ENCODE data around the gene ZNF335.

GRCh38 chr20:45998337-45998736 lies 26.3 kb upstream of the ZNF335 start:
- TF ChIP-seq, protein P1, sequence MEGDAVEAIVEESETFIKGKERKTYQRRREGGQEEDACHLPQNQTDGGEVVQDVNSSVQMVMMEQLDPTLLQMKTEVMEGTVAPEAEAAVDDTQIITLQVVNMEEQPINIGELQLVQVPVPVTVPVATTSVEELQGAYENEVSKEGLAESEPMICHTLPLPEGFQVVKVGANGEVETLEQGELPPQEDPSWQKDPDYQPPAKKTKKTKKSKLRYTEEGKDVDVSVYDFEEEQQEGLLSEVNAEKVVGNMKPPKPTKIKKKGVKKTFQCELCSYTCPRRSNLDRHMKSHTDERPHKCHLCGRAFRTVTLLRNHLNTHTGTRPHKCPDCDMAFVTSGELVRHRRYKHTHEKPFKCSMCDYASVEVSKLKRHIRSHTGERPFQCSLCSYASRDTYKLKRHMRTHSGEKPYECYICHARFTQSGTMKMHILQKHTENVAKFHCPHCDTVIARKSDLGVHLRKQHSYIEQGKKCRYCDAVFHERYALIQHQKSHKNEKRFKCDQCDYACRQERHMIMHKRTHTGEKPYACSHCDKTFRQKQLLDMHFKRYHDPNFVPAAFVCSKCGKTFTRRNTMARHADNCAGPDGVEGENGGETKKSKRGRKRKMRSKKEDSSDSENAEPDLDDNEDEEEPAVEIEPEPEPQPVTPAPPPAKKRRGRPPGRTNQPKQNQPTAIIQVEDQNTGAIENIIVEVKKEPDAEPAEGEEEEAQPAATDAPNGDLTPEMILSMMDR (IDR thresholded peaks at IDR 0.05) = no peak
- no peak for TF ChIP-seq POLR2A (IDR thresholded peaks at IDR 0.05)

Measured in Peyer's patch (tissue), 4 donors.